ENCODE results near the gene TAF7.
"Not testable (repeated sequence)": the region's sequence is repeated elsewhere in the genome, so short reads cannot be mapped to it uniquely, and the experiment has no call there.

The TAF7 gene

DNA sequence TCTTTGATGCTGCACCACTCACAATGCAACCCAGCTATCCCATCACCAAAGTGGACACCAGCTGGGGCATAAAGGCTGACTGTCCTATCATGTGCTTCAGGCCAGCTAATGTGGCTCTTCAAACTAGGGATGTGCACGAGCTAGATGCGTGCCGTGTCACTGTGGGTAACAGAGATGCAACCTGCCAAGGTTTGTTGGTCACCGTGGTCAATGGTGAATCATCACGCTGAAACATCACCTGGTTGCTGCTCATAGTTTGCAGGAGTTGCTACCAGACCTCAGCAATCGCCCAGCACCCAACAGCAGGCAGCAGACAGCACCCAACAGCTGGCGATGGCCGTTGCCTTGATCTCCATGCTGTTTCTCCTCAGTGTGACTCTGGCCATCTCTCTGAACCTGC is 7.6 kb upstream of the TAF7 start:
- H3K27ac ChIP-seq = no peak overlapping the region
- TF ChIP-seq CTCF (conservative IDR thresholded peaks at IDR 0.05) = no peak

- peak; percentile 90 for TF ChIP-seq CTCF (conservative IDR thresholded peaks at IDR 0.05)
- H3K27ac ChIP-seq = peak overlapping the region; percentile 79
Observed at GRCh38 chr5:141326088-141326854, 5.7 kb upstream of the TAF7 start.

DNA sequence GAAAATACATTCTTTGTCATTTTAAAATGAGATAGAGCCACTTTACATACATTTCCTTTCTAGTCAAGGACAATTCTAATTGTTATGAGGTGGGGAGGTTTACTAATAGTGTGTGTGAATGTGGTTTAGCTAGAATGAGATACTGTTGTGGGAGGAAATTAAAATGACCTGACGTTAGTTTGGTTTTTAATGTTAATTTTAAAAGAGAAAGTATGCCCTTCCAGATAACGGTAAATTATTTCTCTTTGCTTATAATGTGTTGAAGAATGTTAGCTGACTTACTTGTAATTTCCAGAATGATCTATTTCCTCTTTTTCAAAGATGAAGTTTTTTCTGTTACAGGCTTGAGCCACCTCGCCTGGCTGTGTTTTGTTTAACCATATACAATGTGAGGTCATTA is 1.7 kb upstream of the TAF7 start:
- H3K27ac ChIP-seq = no peak overlapping the region
- no peak for TF ChIP-seq CTCF (conservative IDR thresholded peaks at IDR 0.05)

DNA sequence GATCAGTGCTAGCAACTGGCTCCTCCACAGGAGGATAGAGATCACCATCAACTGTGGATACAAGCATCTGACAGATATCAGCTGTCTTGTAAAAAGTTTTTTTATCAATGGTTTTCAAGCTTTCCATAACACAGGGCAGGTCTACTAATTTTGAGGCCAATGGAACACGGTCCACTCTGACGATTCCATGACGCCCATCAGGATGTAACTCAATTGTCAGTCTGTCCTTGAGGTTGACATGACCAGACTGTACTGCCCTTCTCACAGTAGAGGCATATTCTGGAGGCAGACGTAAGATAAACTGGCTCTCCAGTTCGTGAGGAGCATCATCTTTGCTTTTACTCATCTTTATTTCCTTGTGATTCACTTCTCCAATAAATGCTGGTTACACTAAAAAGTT is 885 bp downstream of the TAF7 start:
- H3K27ac ChIP-seq = peak overlapping the region; percentile 92; the same call in 1 of the 2 replicates
- TF ChIP-seq CTCF (conservative IDR thresholded peaks at IDR 0.05) = no peak

DNA sequence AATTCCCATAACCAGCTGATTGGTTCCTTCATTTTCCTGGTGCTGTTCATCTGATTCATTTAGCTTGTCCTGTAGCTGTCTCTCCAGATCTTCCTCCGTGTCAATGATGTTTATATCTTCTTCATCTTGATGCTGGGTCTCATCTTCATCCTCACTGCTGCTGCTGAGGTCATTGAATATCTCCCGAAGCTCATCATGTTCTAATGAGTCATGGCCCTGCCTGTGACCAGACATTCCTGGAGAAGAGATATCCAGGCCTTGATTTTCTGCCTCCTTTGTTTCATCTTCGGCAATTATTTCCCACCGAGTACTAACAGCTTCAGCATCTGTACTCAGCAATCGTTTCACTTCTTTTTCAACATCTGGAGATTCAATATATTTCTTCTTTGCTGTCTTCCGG is 1.4 kb downstream of the TAF7 start:
- TF ChIP-seq CTCF (conservative IDR thresholded peaks at IDR 0.05) = no peak
- H3K27ac ChIP-seq = no peak overlapping the region

DNA sequence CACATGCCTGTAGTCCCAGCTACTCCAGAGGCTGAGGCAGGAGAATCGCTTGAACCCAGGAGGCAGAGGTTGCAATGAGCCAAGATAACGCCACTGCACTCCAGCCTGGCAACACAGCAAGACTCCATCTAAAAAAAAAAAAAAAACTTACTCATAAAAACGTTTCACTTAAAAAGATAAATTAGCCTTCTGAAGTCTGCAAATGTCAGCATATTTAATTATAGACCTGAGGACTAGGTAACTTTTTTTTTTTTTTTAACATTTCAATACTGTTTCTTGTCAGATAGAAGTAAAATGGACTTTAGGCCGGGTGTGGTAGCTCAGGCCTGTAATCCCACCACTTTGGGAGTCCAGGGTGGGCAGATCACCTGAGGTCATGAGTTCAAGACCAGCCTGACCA is 3.6 kb downstream of the TAF7 start:
- not testable (repeated sequence) for H3K27ac ChIP-seq

DNA sequence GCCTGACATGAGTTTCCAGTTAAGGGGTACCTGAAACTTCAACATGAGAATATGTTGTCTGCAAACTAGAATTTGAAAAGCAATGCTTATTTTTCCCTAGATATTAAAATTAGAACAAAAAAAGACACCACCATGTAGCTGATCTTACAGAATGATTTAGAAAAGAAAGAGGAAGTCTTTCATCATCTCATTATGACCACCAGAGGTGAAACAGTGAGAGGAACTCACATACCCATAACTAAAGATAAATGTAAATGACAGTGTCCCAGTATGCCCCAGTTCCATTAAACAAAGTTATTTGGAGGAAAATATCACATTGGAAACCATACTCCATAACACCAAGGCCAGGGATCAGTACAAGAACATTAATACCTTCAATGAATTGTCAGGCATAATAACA is 6.9 kb downstream of the TAF7 start:
- no peak for TF ChIP-seq CTCF (conservative IDR thresholded peaks at IDR 0.05)
- no peak overlapping the region for H3K27ac ChIP-seq

- TF ChIP-seq CTCF (conservative IDR thresholded peaks at IDR 0.05) = no peak
- H3K27ac ChIP-seq = no peak overlapping the region
Observed at GRCh38 chr5:141306630-141307029, 14.0 kb downstream of the TAF7 start.

All from VCaP (cell line).